Adrenal gland (tissue), 12 donors: ENCODE results near the gene RAB3IL1. TPM values are rescaled to one million over a fixed set of nuclear protein-coding genes. Genes with fewer than 3 reads are reported as not detected.

Experiments used
- DNase-seq, 7 donors: peaks; one replicate each; pipeline ENCODE4 v3.0.0-alpha.2; 2019 to 2020
- H3K27ac ChIP-seq, 5 donors: fragments of 200-600 bp; sonication (generic) in 4 of 5; 1 replicate in 3 of 5; 2 replicates in 2 of 5; pipeline versions ENCODE4 v1.5.1 to v1.8.0; 2016 to 2020; ENCODE audit warnings: mild to moderate bottlenecking in 1 of 5
- H3K27me3 ChIP-seq: fragments of 200-600 bp; 2 replicates; pipeline ENCODE4 v1.8.0; 2021
- H3K36me3 ChIP-seq, 2 donors: fragments of 200-600 bp; replicated peaks in 1 of 2; 1 replicate in 1 of 2; 2 replicates in 1 of 2; pipeline versions ENCODE4 v1.5.1 to v1.8.0; 2018 to 2022
- H3K4me1 ChIP-seq, 2 donors: fragments of 200-600 bp; replicated peaks in 1 of 2; 1 replicate in 1 of 2; 2 replicates in 1 of 2; pipeline versions ENCODE4 v1.5.1 to v1.8.0; 2018 to 2021
- H3K4me3 ChIP-seq, 4 donors: fragments of 200-600 bp; sonication (generic) in 3 of 4; one replicate each; pipeline ENCODE4 v1.5.1; 2016 to 2018
- H3K9me3 ChIP-seq, 3 donors: fragments of 200-600 bp; sonication (generic) in 1 of 3; replicated peaks in 1 of 3; 1 replicate in 2 of 3; 2 replicates in 1 of 3; pipeline versions ENCODE4 v1.5.1 to v1.8.0; 2016 to 2021
- CTCF ChIP-seq, 6 experiments: fragments of 450-650 bp in 4 of 6; fragments of 200-600 bp in 2 of 6; sonication (generic) in 1 of 6; IDR thresholded peaks; 1 replicate in 5 of 6; 2 replicates in 1 of 6; pipeline versions ENCODE4 v1.5.1 to v1.8.0; 2016 to 2021; ENCODE audit warnings: antibody characterized with exemption in 6 of 6, mild to moderate bottlenecking in 2 of 6, moderate library complexity in 1 of 6
- POLR2A ChIP-seq, 2 donors: fragments of 450-650 bp; IDR thresholded peaks; one replicate each; pipeline ENCODE4 v1.6.1; 2017; ENCODE audit warnings: antibody characterized with exemption in 2 of 2, mild to moderate bottlenecking in 2 of 2, moderate library complexity in 1 of 2
- WGBS, 4 donors: extraction: QIAGEN DNeasy Blood & Tissue Kit in 2 of 4; methylation state at CpG; one replicate each; pipeline versions ENCODE4 v1.1.5 to v1.1.7; 2013 to 2017; 5-methylcytosine and 5-hydroxymethylcytosine counted together
- intact Hi-C, 2 donors: fragments of 100-400 bp; cut with DNase I; formaldehyde crosslinking; loops; one replicate each; pipeline versions ENCODE4 v1.14.1 to v1.15.0; 2022 to 2023
- polyA plus RNA-seq, 3 donors: library from polyadenylated mRNA; stranded (reverse); fragments of 200-250 nt in 2 of 3; fragments of 350-450 nt in 1 of 3; fragmentation: Illumina TruSeq in 1 of 3; extraction: RNeasy Lipid Tissue Mini Kit (QIAGEN cat#74804) in 1 of 3; gene quantifications; one replicate each; pipeline ENCODE4 v1.2.3, GENCODE V29; 2013 to 2014
- total RNA-seq, 9 donors: library from RNA; depleted of rRNA in 4 of 9; stranded (reverse); fragments of >200 nt in 4 of 9; fragments of 120-200 nt in 1 of 9; fragmentation: NEBNext Ultra II Directional in 1 of 9; extraction: Animal tissue kit (Norgen Biotek cat#: 25700) in 1 of 9; gene quantifications; one replicate each; pipeline versions ENCODE4 v1.1.0 to v1.2.4, GENCODE V29; 2013 to 2023
- donor health status: healthy with polysubstance abuse.
- donor health status: Bipolar disorder and iron deficiency.
- donor health status: DM: yes; HTN: yes; CAD: no.
- donor health status: DM: no; HTN: no; CAD: no.
- donor health status: DM: no; HTN: no; CAD: no.
- donor health status: DM: yes; HTN: yes; CAD: no.

Gene RAB3IL1
- total and polyA plus RNA-seq, 12 donors = 2.4 to 23.7 (median 17.5) TPM

- whole genome bisulfite sequencing, 4 donors = 89 to 94% (median 92%) methylated on average over 12 to 13 of the region's 13 CpGs
- H3K9me3 ChIP-seq = no peaks in the 10 kb centered on the region
- no peak for DNase-seq
- intact Hi-C loops = no loop called here
- no peaks in the 10 kb centered on the region for H3K27me3 ChIP-seq
- no peak overlapping the region for H3K4me3 ChIP-seq
- no peak overlapping the region for H3K27ac ChIP-seq
- H3K4me1 ChIP-seq = peaks cover 0 to 19% of the 10 kb centered on the region in 2 donors
- TF ChIP-seq CTCF (IDR thresholded peaks at IDR 0.05) (no peak), POLR2A (IDR thresholded peaks at IDR 0.05) (no peak)
- H3K36me3 ChIP-seq = peaks cover 0 to 39% of the 10 kb centered on the region in 2 donors
These were observed 12.2 kb downstream of the RAB3IL1 start for GRCh38 chr11:61905067-61905696.

- intact Hi-C loops = no loop called here
- no peak for DNase-seq
- Histone ChIP-seq H3K4me3 (no peak overlapping the region), H3K4me1 (peaks cover 0 to 13% of the 10 kb centered on the region in 2 donors), H3K27ac (no peak overlapping the region), H3K27me3 (no peaks in the 10 kb centered on the region), H3K36me3 (peaks cover 0 to 39% of the 10 kb centered on the region in 2 donors), H3K9me3 (no peaks in the 10 kb centered on the region)
- WGBS, 4 donors = 60 to 73% (median 71%) methylated on average over 8 to 19 of the region's 19 CpGs
- TF ChIP-seq POLR2A (IDR thresholded peaks at IDR 0.05) (no peak), CTCF (IDR thresholded peaks at IDR 0.05) (no peak)
These were observed 12.8 kb downstream of the RAB3IL1 start for GRCh38 chr11:61904539-61905048.

GRCh38 chr11:61903845-61904244, 13.5 kb downstream of the RAB3IL1 start:
- no peak overlapping the region for H3K4me3 ChIP-seq

GRCh38 chr11:61902313-61902712, 15.1 kb downstream of the RAB3IL1 start:
- no peak for DNase-seq
- no peaks in the 10 kb centered on the region for H3K27me3 ChIP-seq
- 85 to 96% (median 90%) methylated on average over 11 of the region's 11 CpGs for whole genome bisulfite sequencing, 4 donors
- H3K9me3 ChIP-seq = no peaks in the 10 kb centered on the region
- no peak overlapping the region for H3K27ac ChIP-seq
- intact Hi-C loops = no loop called here
- peaks cover 0 to 42% of the 10 kb centered on the region in 2 donors for H3K36me3 ChIP-seq
- no peaks in the 10 kb centered on the region for H3K4me1 ChIP-seq
- no peak overlapping the region for H3K4me3 ChIP-seq
- TF ChIP-seq POLR2A (IDR thresholded peaks at IDR 0.05) = no peak
- TF ChIP-seq CTCF (IDR thresholded peaks at IDR 0.05) = no peak

More at GRCh38 chr11:61903845-61904244, 13.5 kb downstream of the RAB3IL1 start:
- intact Hi-C loops = no loop called here
- no peak for DNase-seq
- peaks cover 0 to 39% of the 10 kb centered on the region in 2 donors for H3K36me3 ChIP-seq
- no peaks in the 10 kb centered on the region for H3K27me3 ChIP-seq
- TF ChIP-seq POLR2A (IDR thresholded peaks at IDR 0.05) = no peak
- no peak for TF ChIP-seq CTCF (IDR thresholded peaks at IDR 0.05)
- 93 to 96% (median 94%) methylated on average over 3 of the region's 3 CpGs for WGBS, 4 donors
- H3K27ac ChIP-seq = no peak overlapping the region
- H3K4me1 ChIP-seq = peaks cover 0 to 9% of the 10 kb centered on the region in 2 donors
- H3K9me3 ChIP-seq = no peaks in the 10 kb centered on the region
